WTC11 (cell line): ENCODE results near the gene CNTNAP2. TPM values are rescaled to one million over a fixed set of nuclear protein-coding genes. Genes with fewer than 3 reads are reported as not detected.

ENCODE experiments used
- ATAC-seq: fragments of 200-7000 bp; cut with Tn5 transposase; 2 replicates; pipeline ENCODE4 v1.10.0; 2021; ENCODE audit warnings: mild to moderate bottlenecking, moderate library complexity
- CTCF ChIA-PET: fragments of 300-600 bp; sonication (Branson Sonifier 250); formaldehyde crosslinking; loops from one replicate; lab custom pipeline; 2021; ENCODE audit warnings: antibody characterized with exemption; lab: Charles Lee
- POLR2A ChIA-PET: fragments of 350-600 bp; sonication (Branson Sonifier 250); formaldehyde crosslinking; loops from one replicate; lab custom pipeline; 2021; ENCODE audit warnings: antibody characterized with exemption; lab: Charles Lee
- DNase-seq: peaks from one replicate; pipeline ENCODE4 v3.0.0; 2021; ENCODE audit warnings: low spot score
- H3K27ac Mint-ChIP-seq: 2 replicates; pipeline ENCODE4 v1.8.0; 2021; ENCODE audit warnings: mixed read lengths
- H3K27me3 Mint-ChIP-seq: 2 replicates; pipeline ENCODE4 v1.8.0; 2021; ENCODE audit warnings: low read depth, mild to moderate bottlenecking, moderate library complexity, mixed read lengths
- H3K36me3 Mint-ChIP-seq: 2 replicates; pipeline ENCODE4 v1.8.0; 2021; ENCODE audit warnings: mixed read lengths
- H3K4me1 Mint-ChIP-seq: 2 replicates; pipeline ENCODE4 v1.8.0; 2022; ENCODE audit warnings: mixed read lengths
- H3K4me3 Mint-ChIP-seq: 2 replicates; pipeline ENCODE4 v1.8.0; 2021; ENCODE audit warnings: mild to moderate bottlenecking, moderate library complexity, mixed read lengths
- H3K9me3 Mint-ChIP-seq: 2 replicates; pipeline ENCODE4 v1.8.0; 2021; ENCODE audit warnings: mixed read lengths
- ATF6 ChIP-seq: sonication (generic); formaldehyde crosslinking; IDR thresholded peaks from 2 replicates; pipeline ENCODE4 v1.8.1; 2023; ENCODE audit warnings: mild to moderate bottlenecking, missing genetic modification reagents
- CDX4 ChIP-seq: fragments of 250-450 bp; sonication (Bioruptor Pico); IDR thresholded peaks from 2 replicates; pipeline ENCODE4 v1.9.0; 2021; ENCODE audit warnings: moderate library complexity, mild to moderate bottlenecking, inconsistent platforms, borderline replicate concordance
- ESRRA ChIP-seq: sonication (generic); formaldehyde crosslinking; IDR thresholded peaks from 2 replicates; pipeline ENCODE4 v1.8.1; 2022; ENCODE audit warnings: mild to moderate bottlenecking, missing genetic modification reagents, borderline replicate concordance
- ETV6 ChIP-seq: sonication (generic); formaldehyde crosslinking; IDR thresholded peaks from 2 replicates; pipeline ENCODE4 v1.8.1; 2022; ENCODE audit warnings: mild to moderate bottlenecking, missing genetic modification reagents
- FOXP4 ChIP-seq: sonication (generic); formaldehyde crosslinking; IDR thresholded peaks from 2 replicates; pipeline ENCODE4 v1.8.0; 2022; ENCODE audit warnings: mild to moderate bottlenecking, missing genetic modification reagents
- GRHL2 ChIP-seq: fragments of 250-450 bp; sonication (Bioruptor Pico); IDR thresholded peaks from 2 replicates; pipeline ENCODE4 v1.8.0; 2022; ENCODE audit warnings: mild to moderate bottlenecking, moderate library complexity; ENCODE audit not compliant: insufficient replicate concordance, severe bottlenecking
- JAZF1 ChIP-seq: fragments of 250-450 bp; sonication (Bioruptor Pico); IDR thresholded peaks from 2 replicates; pipeline ENCODE4 v1.9.0; 2021; ENCODE audit warnings: moderate library complexity, mild to moderate bottlenecking, inconsistent platforms
- JUN ChIP-seq: sonication (generic); formaldehyde crosslinking; IDR thresholded peaks from 2 replicates; pipeline ENCODE4 v1.8.0; 2023; ENCODE audit warnings: mild to moderate bottlenecking, missing genetic modification reagents
- MXD4 ChIP-seq: fragments of 250-450 bp; sonication (Bioruptor Pico); IDR thresholded peaks from 2 replicates; pipeline ENCODE4 v1.8.0; 2021; ENCODE audit warnings: mild to moderate bottlenecking, moderate library complexity, borderline replicate concordance
- NFATC4 ChIP-seq: fragments of 250-450 bp; sonication (Bioruptor Pico); IDR thresholded peaks from 2 replicates; pipeline ENCODE4 v1.9.0; 2021; ENCODE audit warnings: mild to moderate bottlenecking
- NFE2L1 ChIP-seq: sonication (generic); formaldehyde crosslinking; IDR thresholded peaks from 2 replicates; pipeline ENCODE4 v1.8.1; 2023; ENCODE audit warnings: missing genetic modification reagents
- PRDM15 ChIP-seq: sonication (generic); formaldehyde crosslinking; IDR thresholded peaks from 2 replicates; pipeline ENCODE4 v1.8.0; 2022; ENCODE audit warnings: missing genetic modification reagents
- PRRX2 ChIP-seq: fragments of 250-450 bp; sonication (Bioruptor Pico); IDR thresholded peaks from 2 replicates; pipeline ENCODE4 v1.8.0; 2021; ENCODE audit warnings: mild to moderate bottlenecking
- RELA ChIP-seq: sonication (generic); formaldehyde crosslinking; IDR thresholded peaks from 2 replicates; pipeline ENCODE4 v1.8.1; 2022; ENCODE audit warnings: missing genetic modification reagents, mild to moderate bottlenecking, borderline replicate concordance
- SMAD4 ChIP-seq: sonication (generic); formaldehyde crosslinking; IDR thresholded peaks from 2 replicates; pipeline ENCODE4 v1.8.0; 2022; ENCODE audit warnings: mild to moderate bottlenecking, missing genetic modification reagents
- ZNF121 ChIP-seq: sonication (generic); formaldehyde crosslinking; IDR thresholded peaks from 2 replicates; pipeline ENCODE4 v1.8.0; 2023; ENCODE audit warnings: missing genetic modification reagents
- ZNF219 ChIP-seq: sonication (generic); formaldehyde crosslinking; IDR thresholded peaks from 2 replicates; pipeline ENCODE4 v1.8.0; 2023; ENCODE audit warnings: missing genetic modification reagents, mild to moderate bottlenecking, borderline replicate concordance
- ZNF532 ChIP-seq: fragments of 250-450 bp; sonication (Bioruptor Pico); IDR thresholded peaks from 2 replicates; pipeline ENCODE4 v1.9.0; 2021; ENCODE audit warnings: mild to moderate bottlenecking, borderline replicate concordance
- total RNA-seq: library from RNA; stranded (reverse); gene quantifications from 3 replicates; pipeline ENCODE4 v1.2.3, GENCODE V29; 2021
- TF ChIP-seq, protein P1 (sequence below): sonication (generic); formaldehyde crosslinking; IDR thresholded peaks from 2 replicates; pipeline ENCODE4 v1.8.0; 2022; ENCODE audit warnings: mild to moderate bottlenecking, missing genetic modification reagents
- TF ChIP-seq, protein P2 (sequence below): sonication (generic); formaldehyde crosslinking; conservative IDR thresholded peaks from 2 replicates; pipeline ENCODE4 v1.8.1; 2022; ENCODE audit warnings: mild to moderate bottlenecking, missing genetic modification reagents

The CNTNAP2 gene
- total RNA-seq, 1 experiment from 2014 or later: 63.8 TPM

- no peak for TF ChIP-seq ATF6
- TF ChIP-seq CDX4: no peak
- TF ChIP-seq, protein P1, sequence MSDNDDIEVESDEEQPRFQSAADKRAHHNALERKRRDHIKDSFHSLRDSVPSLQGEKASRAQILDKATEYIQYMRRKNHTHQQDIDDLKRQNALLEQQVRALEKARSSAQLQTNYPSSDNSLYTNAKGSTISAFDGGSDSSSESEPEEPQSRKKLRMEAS (CRISPR knock-in tag): no peak
Measured at GRCh38 chr7:148270576-148270975, 2154.0 kb downstream of the CNTNAP2 start (continued).

DNA sequence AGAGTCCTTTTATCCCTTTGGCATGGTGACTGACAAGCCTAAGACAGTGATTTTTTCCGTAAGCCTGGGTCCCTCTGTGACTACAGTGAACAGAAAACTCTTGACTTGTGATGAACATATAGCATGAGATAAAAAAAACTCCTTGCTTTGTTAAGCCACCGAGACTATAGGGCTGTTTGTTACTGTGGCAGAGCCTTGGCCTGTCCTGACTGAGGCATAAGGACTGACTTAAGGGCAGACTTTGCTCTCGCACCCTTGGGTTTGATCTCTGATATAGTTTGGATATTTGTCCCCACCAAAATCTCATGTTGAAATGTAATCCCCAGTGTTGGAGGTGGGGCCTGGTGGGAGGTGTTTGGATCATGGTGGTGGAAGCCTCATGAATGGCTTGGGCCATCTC lies 2157.5 kb downstream of the CNTNAP2 start:
- ChIA-PET CTCF (no interaction called here), POLR2A (no interaction called here)
- TF ChIP-seq JAZF1 (CRISPR knock-in tag) (no peak), ZNF121 (CRISPR knock-in tag) (no peak), SMAD4 (CRISPR knock-in tag) (no peak), RELA (CRISPR knock-in tag) (no peak), ZNF532 (CRISPR knock-in tag) (no peak), NFATC4 (no peak), NFE2L1 (no peak), ESRRA (no peak), JUN (CRISPR knock-in tag) (no peak), GRHL2 (no peak), PRDM15 (no peak)
- DNase-seq (no peak), ATAC-seq (no peak)
- Mint-ChIP-seq H3K9me3 (peaks cover 13% of the 10 kb centered on the region), H3K27me3 (peaks cover 3% of the 10 kb centered on the region), H3K27ac (no peak overlapping the region), H3K4me1 (no peaks in the 10 kb centered on the region), H3K4me3 (no peak overlapping the region), H3K36me3 (peaks cover 5% of the 10 kb centered on the region; the same call in 1 of the 2 replicates)

- Mint-ChIP-seq H3K27ac (no peak overlapping the region), H3K4me3 (no peak overlapping the region), H3K4me1 (no peaks in the 10 kb centered on the region), H3K27me3 (peaks cover 3% of the 10 kb centered on the region), H3K9me3 (peaks cover 18% of the 10 kb centered on the region), H3K36me3 (peaks cover 5% of the 10 kb centered on the region; the same call in 1 of the 2 replicates)
- ChIA-PET POLR2A (no interaction called here), CTCF (no interaction called here)
- no peak for DNase-seq
- ATAC-seq: no peak
- TF ChIP-seq, protein P2, sequence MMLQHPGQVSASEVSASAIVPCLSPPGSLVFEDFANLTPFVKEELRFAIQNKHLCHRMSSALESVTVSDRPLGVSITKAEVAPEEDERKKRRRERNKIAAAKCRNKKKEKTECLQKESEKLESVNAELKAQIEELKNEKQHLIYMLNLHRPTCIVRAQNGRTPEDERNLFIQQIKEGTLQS (CRISPR knock-in tag): no peak
- no peak for TF ChIP-seq MXD4
- TF ChIP-seq ETV6 (CRISPR knock-in tag): no peak
- no peak for TF ChIP-seq RELA (CRISPR knock-in tag)
- no peak for TF ChIP-seq ZNF219 (CRISPR knock-in tag)
- no peak for TF ChIP-seq FOXP4
- no peak for TF ChIP-seq PRRX2 (CRISPR knock-in tag)
- TF ChIP-seq CDX4: no peak
Measured at GRCh38 chr7:148275359-148275890, 2158.8 kb downstream of the CNTNAP2 start.
